Measurements from ENCODE around the gene FMN1. TPM values are rescaled to one million over a fixed set of nuclear protein-coding genes. Genes with fewer than 3 reads are reported as not detected.

Gene FMN1
- total and polyA plus RNA-seq, 8 donors: 1.9 to 10.2 (median 3.0) TPM

- DNase-seq (no peak), FAIRE-seq (no peak), ATAC-seq (no peak)
- H3K27me3 ChIP-seq: no peaks in the 10 kb centered on the region
- no peaks in the 10 kb centered on the region for H3K4me1 ChIP-seq
- H3K27ac ChIP-seq: no peak overlapping the region
- no peaks in the 10 kb centered on the region for H3K36me3 ChIP-seq
- no peaks in the 10 kb centered on the region for H3K9me3 ChIP-seq
- intact Hi-C loops (cut with DNase I): no loop called here
- H3K4me3 ChIP-seq: no peak overlapping the region
- 89 to 98% methylated on average over 2 of the region's 2 CpGs for WGBS, 2 donors
- no peak for TF ChIP-seq CTCF (IDR thresholded peaks at IDR 0.05)
Measured at GRCh38 chr15:32904448-32904847, 290.1 kb downstream of the FMN1 start.

GRCh38 chr15:32903591-32904290 lies 290.8 kb downstream of the FMN1 start:
- intact Hi-C loops (cut with DNase I): no loop called here
- H3K4me3 ChIP-seq: no peak overlapping the region
- no peak for TF ChIP-seq CTCF (IDR thresholded peaks at IDR 0.05)
- H3K27ac ChIP-seq: no peak overlapping the region
- no peaks in the 10 kb centered on the region for H3K4me1 ChIP-seq
- H3K9me3 ChIP-seq: no peaks in the 10 kb centered on the region
- DNase-seq (no peak), ATAC-seq (no peak), FAIRE-seq (no peak)
- no peaks in the 10 kb centered on the region for H3K36me3 ChIP-seq
- no peaks in the 10 kb centered on the region for H3K27me3 ChIP-seq
- 62 to 77% methylated on average over 10 of the region's 10 CpGs for WGBS, 2 donors

GRCh38 chr15:32901995-32902394 lies 292.5 kb downstream of the FMN1 start:
- DNase-seq: no peak
- H3K9me3 ChIP-seq: no peaks in the 10 kb centered on the region
- H3K36me3 ChIP-seq: no peaks in the 10 kb centered on the region
- WGBS, 2 donors: 47 to 51% methylated on average over 3 of the region's 3 CpGs
- H3K27ac ChIP-seq: no peak overlapping the region
- TF ChIP-seq CTCF (IDR thresholded peaks at IDR 0.05): no peak
- intact Hi-C loops (cut with DNase I): no loop called here
- no peak overlapping the region for H3K4me3 ChIP-seq
- peak in 1 of 4 donors; percentile 21 for ATAC-seq
- no peaks in the 10 kb centered on the region for H3K27me3 ChIP-seq
- no peaks in the 10 kb centered on the region for H3K4me1 ChIP-seq
- FAIRE-seq: no peak

GRCh38 chr15:32901192-32901591 lies 293.3 kb downstream of the FMN1 start:
- intact Hi-C loops (cut with DNase I): no loop called here
- 40 to 43% methylated on average over 2 of the region's 2 CpGs for WGBS, 2 donors
- FAIRE-seq: no peak
- no peak for DNase-seq
- no peaks in the 10 kb centered on the region for H3K4me1 ChIP-seq
- H3K4me3 ChIP-seq: no peak overlapping the region
- no peak for TF ChIP-seq CTCF (IDR thresholded peaks at IDR 0.05)
- no peak overlapping the region for H3K27ac ChIP-seq
- no peaks in the 10 kb centered on the region for H3K27me3 ChIP-seq
- H3K36me3 ChIP-seq: no peaks in the 10 kb centered on the region
- H3K9me3 ChIP-seq: no peaks in the 10 kb centered on the region
- peak; percentile 35 to 76 (median 69) for ATAC-seq

GRCh38 chr15:32899126-32899596 lies 295.4 kb downstream of the FMN1 start:
- TF ChIP-seq CTCF (IDR thresholded peaks at IDR 0.05): no peak
- WGBS, 2 donors: 67 to 77% methylated on average over 6 of the region's 6 CpGs
- ATAC-seq (peak in 1 of 4 donors; percentile 17), DNase-seq (no peak), FAIRE-seq (no peak)
- no peaks in the 10 kb centered on the region for H3K9me3 ChIP-seq
- no peak overlapping the region for H3K27ac ChIP-seq
- H3K4me1 ChIP-seq: no peaks in the 10 kb centered on the region
- H3K4me3 ChIP-seq: no peak overlapping the region
- no peaks in the 10 kb centered on the region for H3K27me3 ChIP-seq
- no peaks in the 10 kb centered on the region for H3K36me3 ChIP-seq
- intact Hi-C loops (cut with DNase I): no loop called here
